Urothelium cell line (cell line): Measurements from ENCODE around the gene IL19.

Source experiments
- DNase-seq: peaks from one replicate; pipeline ENCODE4 v3.0.0; 2011; ENCODE audit warnings: low spot score, mixed read lengths
- FAIRE-seq: peaks from 2 replicates; lab custom pipeline; 2011; peaks lifted over from hg19 to GRCh38; lab: Jason Lieb, UNC

The IL19 gene

GRCh38 chr1:206770531-206771337, at the start of gene IL19:
Gene IL19 (plus strand): TSS chr1:206770773. CDS start chr1:206836663, 65,890 bp downstream.
- FAIRE-seq (no peak), DNase-seq (peak; percentile 16)

DNA sequence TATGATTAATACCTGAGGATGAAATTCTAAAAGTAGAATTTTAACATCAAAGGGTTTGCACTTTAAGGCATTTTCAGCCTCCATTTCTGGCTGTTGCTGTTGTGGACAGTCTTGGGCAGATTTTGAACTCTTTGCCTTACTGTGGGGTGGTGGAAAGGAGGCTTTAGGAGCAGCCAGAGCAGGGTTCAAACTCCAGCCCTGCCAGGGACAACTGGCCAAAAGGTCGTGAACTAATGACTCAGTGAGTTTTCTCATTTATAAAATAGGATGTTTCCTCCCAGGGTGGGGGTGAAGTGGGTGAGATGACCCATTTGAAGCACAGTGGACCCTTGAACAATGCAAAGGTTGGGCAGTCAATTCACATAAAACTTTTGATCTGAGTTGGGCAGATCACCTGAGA, 49.1 kb upstream of the IL19 start:
- FAIRE-seq (no peak), DNase-seq (no peak)

- FAIRE-seq = no peak
- DNase-seq = no peak
These were observed 47.7 kb upstream of the IL19 start for GRCh38 chr1:206722751-206723461.

DNA sequence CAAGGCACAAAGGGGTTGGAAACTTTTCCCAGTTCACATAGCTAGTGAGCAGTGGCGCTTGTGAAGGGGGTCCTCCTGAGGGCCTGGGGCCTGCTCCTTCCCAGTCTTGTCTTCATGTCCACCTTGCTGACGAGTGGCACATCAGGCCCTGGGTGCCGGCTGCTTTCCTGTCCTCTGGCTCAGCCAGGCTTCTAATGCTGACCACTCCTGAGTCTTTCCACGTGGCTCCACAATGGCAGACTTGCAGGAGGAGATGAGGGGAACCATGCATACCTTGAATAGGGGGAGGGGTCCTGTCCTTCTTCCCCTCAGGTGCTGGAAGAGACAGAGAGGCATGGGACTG, 47.1 kb upstream of the IL19 start:
- FAIRE-seq (no peak), DNase-seq (no peak)

DNA sequence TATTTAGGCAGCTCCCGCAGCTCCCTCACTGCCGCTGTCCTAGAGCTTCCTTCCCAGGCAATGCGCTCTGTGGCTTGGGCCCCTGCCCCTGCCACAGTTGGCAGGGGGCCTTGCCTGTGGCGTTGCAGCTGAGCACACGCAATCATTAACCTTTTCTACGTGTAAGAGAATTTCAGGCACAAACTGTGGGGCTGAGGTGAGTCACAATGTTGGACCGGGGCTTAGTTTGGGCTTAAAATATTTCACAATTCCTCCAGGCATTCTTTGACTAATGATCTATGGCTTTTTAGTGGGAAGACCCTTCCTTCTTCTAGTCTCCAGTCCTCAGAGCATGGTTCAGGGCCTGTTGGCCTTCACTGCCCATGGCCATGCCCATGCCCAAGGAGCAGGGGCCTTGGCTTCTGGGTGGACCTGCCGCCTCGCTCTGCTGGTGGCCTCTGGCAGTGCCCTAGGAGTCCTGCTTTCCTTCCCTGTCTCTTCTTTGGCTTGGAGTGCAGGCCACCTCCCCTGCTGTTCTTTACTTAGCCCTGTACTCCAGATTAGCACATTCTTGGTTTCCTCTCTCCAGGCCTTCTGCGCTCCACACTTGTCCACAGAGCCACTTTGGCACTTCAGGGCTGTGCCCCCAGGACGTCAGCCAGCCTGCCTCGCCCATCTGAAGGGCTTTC, 46.6 kb upstream of the IL19 start:
- no peak for FAIRE-seq
- no peak for DNase-seq

DNA sequence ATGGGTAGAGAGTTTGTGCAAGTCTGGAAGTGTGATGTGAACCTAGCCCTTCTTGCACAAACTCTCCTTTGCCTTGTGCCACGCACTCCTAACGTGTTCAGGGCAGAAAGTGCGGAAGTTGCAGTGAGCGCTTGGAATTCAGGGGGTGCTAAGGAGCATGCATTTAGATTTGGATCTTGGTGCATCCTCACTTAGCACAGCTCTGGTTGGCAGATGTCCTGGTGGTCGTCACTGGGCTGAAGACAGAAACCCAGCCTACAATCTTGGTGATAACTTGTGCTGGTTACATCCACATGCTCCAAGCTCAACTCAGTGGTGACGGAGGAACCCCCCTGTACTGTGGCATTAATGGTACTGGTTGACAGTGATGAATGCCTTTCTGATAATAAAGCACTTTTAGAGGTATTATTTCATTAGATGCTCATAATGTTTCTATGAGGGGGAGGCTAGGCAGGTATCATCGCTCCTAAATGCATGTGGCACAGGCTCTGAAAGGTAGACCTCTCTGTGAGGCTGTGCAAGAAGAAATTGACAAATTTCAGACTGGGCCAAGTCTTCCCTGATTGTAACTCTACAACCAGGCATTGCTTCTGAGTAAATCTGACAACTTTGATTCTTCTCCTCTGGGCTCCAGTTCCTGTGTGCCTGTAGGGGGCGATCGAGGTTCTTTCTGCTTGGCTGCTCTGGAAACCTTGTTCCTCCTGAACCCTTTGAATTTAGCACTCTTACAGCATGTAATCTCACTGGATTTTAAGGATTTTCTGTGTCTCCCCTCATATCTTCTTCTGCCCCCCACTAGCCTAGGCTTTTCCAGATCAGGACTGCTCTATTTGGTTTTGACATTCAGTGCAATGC, 45.2 kb upstream of the IL19 start:
- peak; percentile 49 for DNase-seq
- no peak for FAIRE-seq

- FAIRE-seq (no peak), DNase-seq (no peak)
These were observed 42.4 kb upstream of the IL19 start for GRCh38 chr1:206727981-206728696.

- no peak for DNase-seq
- FAIRE-seq = no peak
These were observed 41.9 kb upstream of the IL19 start for GRCh38 chr1:206728697-206728987.

GRCh38 chr1:206729050-206729449, 41.5 kb upstream of the IL19 start:
- FAIRE-seq (no peak), DNase-seq (no peak)

- FAIRE-seq (no peak), DNase-seq (no peak)
These were observed 41.1 kb upstream of the IL19 start for GRCh38 chr1:206729507-206729906.

DNA sequence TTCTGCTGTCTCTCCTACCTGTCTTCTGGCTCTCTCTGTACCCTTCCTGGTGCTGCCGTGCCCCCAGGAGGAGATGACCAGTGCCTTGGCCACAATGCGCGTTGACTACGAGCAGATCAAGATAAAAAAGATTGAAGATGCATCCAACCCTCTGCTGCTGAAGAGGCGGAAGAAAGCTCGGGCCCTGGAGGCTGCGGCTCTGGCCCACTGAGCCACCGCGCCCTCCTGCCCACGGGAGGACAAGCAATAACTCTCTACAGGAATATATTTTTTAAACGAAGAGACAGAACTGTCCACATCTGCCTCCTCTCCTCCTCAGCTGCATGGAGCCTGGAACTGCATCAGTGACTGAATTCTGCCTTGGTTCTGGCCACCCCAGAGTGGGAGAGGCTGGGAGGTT, 38.1 kb upstream of the IL19 start:
- DNase-seq (no peak), FAIRE-seq (no peak)

DNA sequence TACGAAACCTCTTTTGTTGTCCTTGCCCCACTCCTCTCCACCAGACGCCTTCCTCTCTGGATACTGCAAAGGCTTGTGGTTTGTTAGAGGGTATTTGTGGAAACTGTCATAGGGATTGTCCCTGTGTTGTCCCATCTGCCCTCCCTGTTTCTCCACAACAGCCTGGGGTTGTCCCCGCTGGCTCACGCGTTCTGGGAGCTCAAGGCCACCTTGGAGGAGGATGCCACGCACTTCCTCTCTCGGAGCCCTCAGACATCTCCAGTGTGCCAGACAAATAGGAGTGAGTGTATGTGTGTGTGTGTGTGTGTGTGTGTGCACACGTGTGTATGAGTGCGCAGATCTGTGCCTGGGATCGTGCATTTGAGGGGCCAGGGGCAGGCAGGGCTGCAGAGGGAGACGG, 37.6 kb upstream of the IL19 start:
- DNase-seq (no peak), FAIRE-seq (no peak)

GRCh38 chr1:206734499-206735142, 36.0 kb upstream of the IL19 start:
- DNase-seq = peak; percentile 58
- FAIRE-seq = no peak

- no peak for DNase-seq
These were observed 35.0 kb upstream of the IL19 start for GRCh38 chr1:206735553-206736031.

GRCh38 chr1:206736878-206737728, 33.5 kb upstream of the IL19 start:
- no peak for FAIRE-seq
- DNase-seq = no peak

More at GRCh38 chr1:206735553-206736031, 35.0 kb upstream of the IL19 start:
- FAIRE-seq = no peak

DNA sequence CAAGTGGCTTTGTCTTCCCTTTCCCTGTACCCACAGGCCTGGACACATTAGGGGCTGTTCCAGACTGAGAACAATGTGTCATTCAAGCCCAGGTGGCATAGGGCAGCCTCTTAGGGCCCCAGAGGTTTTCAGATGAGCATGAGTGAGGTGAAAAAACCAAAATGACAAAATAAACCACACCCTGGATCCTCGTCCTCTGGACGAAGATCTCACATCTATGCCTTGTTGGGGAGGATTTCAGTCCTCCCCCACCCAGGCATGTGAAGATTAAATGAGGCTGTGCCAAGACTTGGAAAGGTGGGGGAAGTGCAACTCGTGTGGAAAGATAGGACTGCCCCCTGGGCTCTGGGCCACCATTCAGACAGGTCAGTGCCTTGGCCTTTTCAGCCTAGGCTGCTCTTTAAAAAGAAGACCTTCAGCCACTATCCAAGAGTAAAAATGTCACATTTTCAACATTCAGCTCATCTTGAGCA, 32.8 kb upstream of the IL19 start:
- no peak for FAIRE-seq
- DNase-seq = no peak

DNA sequence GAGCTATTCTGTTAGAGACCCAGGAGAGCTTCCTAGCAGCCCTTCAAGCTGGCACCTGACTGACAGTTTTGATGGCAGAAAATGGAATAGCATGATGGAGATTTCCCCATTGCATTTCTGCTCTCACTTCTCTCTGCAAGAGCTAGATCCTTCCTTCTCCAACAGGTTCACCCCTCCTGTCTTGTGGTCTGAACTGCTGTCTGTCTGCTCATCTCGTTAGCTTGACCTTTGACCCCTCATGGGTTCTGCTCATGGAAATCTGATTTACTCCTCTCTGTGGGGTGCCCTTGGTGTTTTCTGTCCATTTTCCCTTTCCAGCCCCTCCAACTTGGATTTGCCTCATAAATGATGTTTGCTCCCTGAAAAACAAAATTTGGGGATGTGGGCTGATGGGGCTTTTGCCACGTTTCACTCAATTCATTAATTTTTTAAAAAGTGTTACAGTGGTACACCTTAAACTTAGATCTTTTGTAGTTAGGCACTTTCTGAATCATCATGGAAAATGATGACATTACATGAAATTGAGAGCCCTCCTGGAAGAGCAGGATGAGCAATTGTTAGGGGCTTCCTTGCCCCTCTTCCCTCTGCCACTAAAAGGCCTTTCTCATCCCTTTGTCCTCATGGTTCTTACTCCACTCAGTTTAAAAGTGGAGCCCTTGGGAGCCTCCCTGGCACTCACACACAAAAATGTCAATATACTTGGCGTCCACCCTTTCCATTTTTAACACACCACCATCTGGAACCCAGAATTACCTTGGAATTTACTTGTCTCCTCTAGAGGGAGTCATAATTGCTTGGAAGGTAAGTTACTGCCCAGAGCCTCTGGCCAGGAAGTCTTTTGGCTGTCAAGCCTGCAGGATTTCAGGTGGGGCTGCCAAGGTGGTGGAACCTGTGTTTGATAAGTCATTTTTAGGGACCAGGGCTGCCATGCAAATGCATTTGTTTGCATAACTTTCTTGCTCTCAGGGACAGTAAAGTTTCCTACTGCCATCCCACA, 31.9 kb upstream of the IL19 start:
- FAIRE-seq (no peak), DNase-seq (peak; percentile 43)
